Measurements from ENCODE around the gene UST.
A peak's percentile ranks its signal among the peaks of the same experiment; 100 is the strongest.
"Not testable (repeated sequence)": the region's sequence is repeated elsewhere in the genome, so short reads cannot be mapped to it uniquely, and the experiment has no call there.

The UST gene

DNA sequence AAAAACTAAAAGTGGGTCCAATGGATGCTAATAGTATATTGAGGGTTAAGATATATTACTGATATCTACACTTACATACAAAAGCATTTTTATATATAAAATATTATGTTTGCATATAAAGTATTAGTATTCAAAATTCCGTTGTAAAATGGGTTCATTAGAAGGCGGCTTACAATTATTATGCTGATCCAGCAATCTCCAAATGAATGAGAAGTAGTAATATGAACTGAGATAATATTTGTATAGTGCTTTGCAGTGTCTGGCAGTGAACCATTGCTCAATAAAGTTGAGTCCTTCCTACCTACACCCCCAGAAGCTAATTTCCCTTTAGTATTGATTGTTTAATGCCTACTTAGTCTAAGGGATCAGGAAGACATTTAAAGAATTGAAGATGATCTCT lies 146.2 kb downstream of the UST start:
- DNase-seq (ENCODE audit: insufficient read length, low spot score) = no peak
- no peak for FAIRE-seq

DNA sequence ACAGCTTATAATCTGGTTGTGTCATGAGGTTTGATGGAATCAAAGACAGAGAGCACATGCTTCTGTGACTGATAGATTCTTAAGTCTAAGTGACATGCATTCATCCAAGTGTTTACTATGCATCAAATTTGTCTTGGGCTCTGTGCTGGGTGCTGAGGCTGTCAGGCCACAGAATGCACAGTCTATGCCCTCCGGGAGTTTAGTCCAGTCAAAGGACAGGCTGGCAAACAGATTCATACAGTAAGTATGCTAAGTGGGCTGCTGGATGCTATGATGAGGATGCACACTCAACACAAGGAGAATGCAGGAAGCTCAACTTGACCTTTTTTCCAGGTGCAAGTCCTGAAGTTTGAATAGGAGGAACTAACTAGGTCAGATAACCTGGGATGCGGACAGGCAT lies 146.7 kb downstream of the UST start:
- FAIRE-seq (no peak), DNase-seq (ENCODE audit: insufficient read length, low spot score) (no peak)
- TF ChIP-seq TAF1 (IDR thresholded peaks at IDR 0.05; ENCODE audit: low read depth, low read length) (no peak), SPI1 (IDR thresholded peaks at IDR 0.05; ENCODE audit: low read depth, low read length) (no peak), POLR2AphosphoS5 (IDR thresholded peaks at IDR 0.05; ENCODE audit: low read depth, low read length) (no peak), PAX5 (IDR thresholded peaks at IDR 0.05; ENCODE audit: insufficient read depth, low read length, severe bottlenecking) (no peak), POLR2A (IDR thresholded peaks at IDR 0.05; ENCODE audit: low read depth, low read length) (no peak), POU2F2 (IDR thresholded peaks at IDR 0.05; ENCODE audit: low read depth, low read length) (no peak)

More for the DNA sequence above, 146.2 kb downstream of the UST start:
- TF ChIP-seq PAX5 (IDR thresholded peaks at IDR 0.05; ENCODE audit: insufficient read depth, low read length, severe bottlenecking) (no peak), POU2F2 (IDR thresholded peaks at IDR 0.05; ENCODE audit: low read depth, low read length) (no peak), SPI1 (IDR thresholded peaks at IDR 0.05; ENCODE audit: low read depth, low read length) (no peak), POLR2AphosphoS5 (IDR thresholded peaks at IDR 0.05; ENCODE audit: low read depth, low read length) (no peak), TAF1 (IDR thresholded peaks at IDR 0.05; ENCODE audit: low read depth, low read length) (no peak), POLR2A (IDR thresholded peaks at IDR 0.05; ENCODE audit: low read depth, low read length) (no peak)

DNA sequence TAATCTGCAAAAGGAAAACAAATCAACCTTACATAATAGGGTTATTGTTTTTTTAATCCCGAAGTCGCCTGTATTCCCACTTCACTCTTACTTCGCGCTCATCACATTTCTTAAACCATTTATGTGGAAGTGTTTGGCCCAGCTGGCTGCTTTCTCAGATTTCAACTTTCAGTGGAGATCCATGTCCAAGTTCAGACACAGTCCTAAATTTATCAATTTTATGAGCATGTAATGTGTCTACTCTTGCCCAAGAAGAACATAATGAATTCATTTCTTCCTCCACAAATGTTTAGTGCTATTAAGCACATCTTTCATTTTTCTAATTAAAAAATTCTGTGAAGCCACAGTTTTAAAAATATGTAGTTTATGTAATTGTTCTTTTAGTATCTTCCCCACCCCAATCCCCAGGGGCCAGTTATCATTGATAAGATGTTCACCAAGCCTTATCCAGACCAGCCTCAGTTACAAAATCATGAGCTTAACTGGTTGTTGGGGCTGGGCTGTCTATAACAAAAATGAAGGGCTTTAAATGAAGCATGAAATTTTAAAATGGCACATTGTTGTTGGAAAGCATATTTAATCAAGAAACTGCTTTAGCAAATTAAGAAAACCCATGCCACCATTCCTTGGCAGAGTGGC lies 151.7 kb downstream of the UST start:
- FAIRE-seq (no peak), DNase-seq (ENCODE audit: insufficient read length, low spot score) (no peak)
- no peak for TF ChIP-seq TAF1 (IDR thresholded peaks at IDR 0.05; ENCODE audit: low read depth, low read length)
- no peak for TF ChIP-seq POLR2AphosphoS5 (IDR thresholded peaks at IDR 0.05; ENCODE audit: low read depth, low read length)
- no peak for TF ChIP-seq POLR2A (IDR thresholded peaks at IDR 0.05; ENCODE audit: low read depth, low read length)
- TF ChIP-seq SPI1 (IDR thresholded peaks at IDR 0.05; ENCODE audit: low read depth, low read length) = no peak

DNA sequence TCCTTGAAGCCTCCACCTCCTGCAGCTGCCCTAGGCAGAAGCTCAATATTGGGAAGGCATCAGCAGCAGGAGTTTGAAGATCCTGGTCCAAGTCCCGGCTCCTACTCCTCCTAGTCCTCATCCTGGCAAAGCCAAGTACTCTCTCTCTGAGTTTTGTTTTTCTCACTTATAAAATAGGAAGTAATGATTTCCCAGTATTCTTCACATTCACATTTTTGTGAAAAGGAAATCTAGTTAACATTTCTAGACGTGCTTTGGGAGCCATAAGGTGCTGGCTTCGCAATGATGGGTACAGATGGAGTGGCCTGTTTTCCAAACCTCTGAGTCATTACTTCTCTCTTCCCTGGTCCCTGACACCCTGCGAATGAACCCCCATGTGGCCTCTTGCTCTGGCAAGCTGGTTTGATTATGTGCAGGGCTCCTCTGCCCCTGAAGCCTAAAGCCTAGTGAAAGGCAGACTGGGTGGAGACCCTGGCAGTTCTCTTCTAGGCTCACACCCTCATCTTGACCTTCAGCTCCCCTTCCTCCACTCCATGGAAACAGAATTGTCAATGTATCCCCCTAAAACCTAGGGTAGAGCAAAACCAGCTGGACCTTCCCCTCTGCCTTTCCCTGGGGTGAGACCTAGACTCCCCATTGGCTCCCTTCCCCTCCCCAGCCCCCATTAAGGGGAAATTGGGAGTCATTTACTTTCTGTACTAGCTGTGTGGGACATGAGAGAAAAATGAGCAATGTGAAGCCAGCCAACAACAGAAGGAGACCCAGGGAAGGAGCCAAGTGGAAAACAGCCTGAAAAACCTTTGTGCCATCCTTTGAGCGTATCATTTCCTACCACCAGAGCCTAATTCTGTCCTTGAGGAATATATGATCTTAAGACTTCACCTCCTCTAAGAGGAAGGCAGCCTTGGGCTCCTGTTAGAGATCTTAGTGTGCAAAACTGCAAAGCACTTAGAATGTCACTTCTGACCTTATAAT lies 158.4 kb downstream of the UST start:
- TF ChIP-seq SPI1 (IDR thresholded peaks at IDR 0.05; ENCODE audit: low read depth, low read length) = no peak
- no peak for TF ChIP-seq POLR2AphosphoS5 (IDR thresholded peaks at IDR 0.05; ENCODE audit: low read depth, low read length)
- no peak for TF ChIP-seq PAX5 (IDR thresholded peaks at IDR 0.05; ENCODE audit: insufficient read depth, low read length, severe bottlenecking)
- TF ChIP-seq TAF1 (IDR thresholded peaks at IDR 0.05; ENCODE audit: low read depth, low read length) = no peak
- no peak for TF ChIP-seq POU2F2 (IDR thresholded peaks at IDR 0.05; ENCODE audit: low read depth, low read length)
- TF ChIP-seq POLR2A (IDR thresholded peaks at IDR 0.05; ENCODE audit: low read depth, low read length) = no peak
- FAIRE-seq (no peak), DNase-seq (ENCODE audit: insufficient read length, low spot score) (no peak)

DNA sequence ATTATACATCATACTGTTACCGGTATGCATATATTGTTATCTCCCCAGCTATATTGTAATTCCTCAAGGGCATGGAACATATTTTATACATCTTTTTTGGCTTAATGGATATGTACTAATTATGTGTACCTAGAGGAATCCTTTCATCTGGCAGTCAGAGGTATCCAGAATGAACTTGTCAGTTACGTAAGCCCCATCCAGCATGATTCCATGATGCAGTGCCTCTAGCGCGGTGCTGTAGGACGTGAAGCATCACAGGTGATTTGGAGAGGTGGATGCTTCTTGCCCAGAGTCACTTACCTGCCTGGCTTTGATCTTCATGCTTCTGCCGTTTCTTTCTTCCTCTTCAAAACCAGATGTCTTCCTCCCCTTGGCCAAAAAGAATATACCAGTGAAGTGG lies 159.1 kb downstream of the UST start:
- peak; percentile 63 for FAIRE-seq
- no peak for DNase-seq (ENCODE audit: insufficient read length, low spot score)
- TF ChIP-seq TAF1 (IDR thresholded peaks at IDR 0.05; ENCODE audit: low read depth, low read length) = no peak

DNA sequence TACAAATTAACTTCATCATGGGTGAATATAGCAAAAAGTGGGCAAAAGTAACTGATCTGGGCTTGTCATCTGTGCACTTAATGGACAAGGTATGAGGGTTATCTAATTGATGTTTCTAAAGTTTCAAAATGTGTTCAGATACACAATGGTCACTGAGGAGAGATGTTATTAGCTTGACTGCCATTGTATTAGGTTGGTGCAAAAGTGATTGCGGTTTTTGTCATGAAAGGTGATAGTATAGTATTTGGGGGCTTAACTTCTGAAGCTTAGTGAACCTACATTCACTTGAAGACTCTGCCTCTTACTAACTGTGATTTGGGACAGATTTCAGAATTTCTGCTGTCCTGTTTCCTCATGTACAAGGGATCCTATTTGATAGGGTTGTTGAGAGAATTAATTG lies 159.6 kb downstream of the UST start:
- no peak for DNase-seq (ENCODE audit: insufficient read length, low spot score)
- FAIRE-seq = no peak
- TF ChIP-seq POLR2A (IDR thresholded peaks at IDR 0.05; ENCODE audit: low read depth, low read length) (no peak), PAX5 (IDR thresholded peaks at IDR 0.05; ENCODE audit: insufficient read depth, low read length, severe bottlenecking) (no peak), POU2F2 (IDR thresholded peaks at IDR 0.05; ENCODE audit: low read depth, low read length) (no peak), POLR2AphosphoS5 (IDR thresholded peaks at IDR 0.05; ENCODE audit: low read depth, low read length) (no peak)

DNA sequence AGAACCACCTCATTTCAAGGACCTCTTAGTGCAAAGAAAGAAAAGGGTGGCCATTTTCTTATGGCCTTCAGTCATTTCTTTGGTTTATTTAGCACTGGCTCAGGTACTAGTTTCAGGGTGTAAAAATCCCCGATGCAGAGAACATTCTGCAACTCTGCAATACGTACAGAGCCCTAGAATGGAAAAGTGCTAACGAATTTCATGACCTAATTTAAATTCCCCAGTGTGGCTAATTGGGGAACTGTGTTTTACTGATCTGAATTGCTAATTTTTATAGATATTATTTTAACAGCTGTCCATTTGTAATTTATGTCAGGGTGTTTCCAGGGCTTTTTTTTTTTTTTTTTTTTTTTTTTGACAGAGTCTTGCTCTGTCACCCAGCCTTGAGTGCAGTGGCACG lies 160.7 kb downstream of the UST start:
- FAIRE-seq = no peak
- no peak for DNase-seq (ENCODE audit: insufficient read length, low spot score)

DNA sequence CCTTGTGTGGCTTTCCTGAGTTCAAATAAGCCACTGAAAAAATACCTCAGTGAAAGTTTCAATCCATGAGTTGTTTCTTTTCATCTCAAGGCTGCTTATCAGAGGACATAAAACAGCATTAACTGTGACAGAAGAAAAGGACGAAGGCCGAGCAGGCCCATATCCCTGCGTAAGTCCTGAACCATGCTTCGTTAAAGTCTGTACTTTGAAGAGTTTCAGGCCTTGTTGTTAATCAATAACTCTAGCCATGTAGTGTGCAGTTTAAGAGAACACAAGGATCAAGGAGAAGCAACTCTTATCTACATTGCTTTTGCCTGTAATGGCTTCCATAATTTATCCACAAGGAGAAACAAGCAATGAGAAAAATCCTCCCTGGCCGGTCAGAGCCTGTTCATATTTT lies 165.4 kb downstream of the UST start:
- DNase-seq (ENCODE audit: insufficient read length, low spot score) (no peak), FAIRE-seq (no peak)
- TF ChIP-seq POU2F2 (IDR thresholded peaks at IDR 0.05; ENCODE audit: low read depth, low read length) (no peak), SPI1 (IDR thresholded peaks at IDR 0.05; ENCODE audit: low read depth, low read length) (no peak), TAF1 (IDR thresholded peaks at IDR 0.05; ENCODE audit: low read depth, low read length) (no peak), POLR2AphosphoS5 (IDR thresholded peaks at IDR 0.05; ENCODE audit: low read depth, low read length) (no peak), PAX5 (IDR thresholded peaks at IDR 0.05; ENCODE audit: insufficient read depth, low read length, severe bottlenecking) (no peak), POLR2A (IDR thresholded peaks at IDR 0.05; ENCODE audit: low read depth, low read length) (no peak)

More for the DNA sequence above, 160.7 kb downstream of the UST start:
- no peak for TF ChIP-seq POU2F2 (IDR thresholded peaks at IDR 0.05; ENCODE audit: low read depth, low read length)
- no peak for TF ChIP-seq TAF1 (IDR thresholded peaks at IDR 0.05; ENCODE audit: low read depth, low read length)
- TF ChIP-seq SPI1 (IDR thresholded peaks at IDR 0.05; ENCODE audit: low read depth, low read length) = peak; percentile 76
- TF ChIP-seq PAX5 (IDR thresholded peaks at IDR 0.05; ENCODE audit: insufficient read depth, low read length, severe bottlenecking) = no peak
- TF ChIP-seq POLR2A (IDR thresholded peaks at IDR 0.05; ENCODE audit: low read depth, low read length) = no peak
- TF ChIP-seq POLR2AphosphoS5 (IDR thresholded peaks at IDR 0.05; ENCODE audit: low read depth, low read length) = no peak

DNA sequence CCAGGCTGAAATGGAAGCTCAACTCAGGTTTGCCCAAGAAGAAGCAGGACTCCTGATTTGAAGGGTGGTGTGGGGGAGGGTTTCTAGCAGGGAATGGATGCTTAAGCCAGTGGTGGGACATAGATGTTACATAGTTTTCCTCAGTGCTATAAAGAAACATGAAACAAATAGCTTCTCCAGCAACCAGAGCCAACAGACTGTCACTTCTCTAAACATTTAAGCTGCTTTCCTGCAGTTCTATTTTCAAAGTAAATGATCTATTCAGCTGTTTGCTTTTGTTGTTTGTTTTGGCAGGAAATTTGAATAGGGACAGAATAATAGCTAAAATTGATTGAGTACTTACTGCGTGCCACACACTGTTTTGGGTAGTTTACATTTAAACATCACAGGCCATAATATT lies 169.0 kb downstream of the UST start:
- TF ChIP-seq TAF1 (IDR thresholded peaks at IDR 0.05; ENCODE audit: low read depth, low read length) = no peak
- no peak for TF ChIP-seq PAX5 (IDR thresholded peaks at IDR 0.05; ENCODE audit: insufficient read depth, low read length, severe bottlenecking)
- TF ChIP-seq POLR2AphosphoS5 (IDR thresholded peaks at IDR 0.05; ENCODE audit: low read depth, low read length) = no peak
- no peak for TF ChIP-seq POLR2A (IDR thresholded peaks at IDR 0.05; ENCODE audit: low read depth, low read length)
- TF ChIP-seq POU2F2 (IDR thresholded peaks at IDR 0.05; ENCODE audit: low read depth, low read length) = no peak
- no peak for TF ChIP-seq SPI1 (IDR thresholded peaks at IDR 0.05; ENCODE audit: low read depth, low read length)
- FAIRE-seq (peak; percentile 26), DNase-seq (ENCODE audit: insufficient read length, low spot score) (no peak)

DNA sequence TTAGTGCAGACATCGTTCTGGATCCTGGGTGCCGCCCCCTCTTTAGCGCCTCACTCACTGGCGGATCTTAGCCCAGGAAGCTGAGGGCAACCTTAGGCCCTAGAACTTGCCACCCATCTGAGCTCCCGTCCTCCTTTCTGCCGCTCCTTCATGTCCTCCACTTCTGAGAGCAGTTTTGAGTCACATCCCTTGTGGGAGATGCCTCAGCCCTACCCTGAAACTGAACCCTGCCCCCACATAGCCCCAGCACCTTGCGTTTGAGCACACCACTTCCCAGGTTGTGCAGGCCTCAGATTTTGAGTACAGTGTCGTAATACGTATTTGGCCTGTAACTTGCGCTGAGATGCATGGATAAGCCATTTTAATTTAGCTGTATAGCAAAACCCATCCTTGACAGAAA lies 169.7 kb downstream of the UST start:
- DNase-seq (ENCODE audit: insufficient read length, low spot score); FAIRE-seq: not testable (repeated sequence)

Measured in GM12891 (cell line).